Right hindlimb (tissue), 1 donor: ENCODE data around the gene GP2.

Experiments used
- DNase-seq: peaks from one replicate; pipeline ENCODE4 v3.0.0-alpha.2; 2018

The GP2 gene

GRCh38 chr16:20327444-20328041, at the start of gene GP2:
TSS of gene GP2 (minus strand) at chr16:20327513. CDS start at chr16:20326431, 1,082 bp downstream.
- DNase-seq: no peak

- DNase-seq: no peak
Observed at GRCh38 chr16:20372701-20373100, 45.4 kb upstream of the GP2 start.

DNA sequence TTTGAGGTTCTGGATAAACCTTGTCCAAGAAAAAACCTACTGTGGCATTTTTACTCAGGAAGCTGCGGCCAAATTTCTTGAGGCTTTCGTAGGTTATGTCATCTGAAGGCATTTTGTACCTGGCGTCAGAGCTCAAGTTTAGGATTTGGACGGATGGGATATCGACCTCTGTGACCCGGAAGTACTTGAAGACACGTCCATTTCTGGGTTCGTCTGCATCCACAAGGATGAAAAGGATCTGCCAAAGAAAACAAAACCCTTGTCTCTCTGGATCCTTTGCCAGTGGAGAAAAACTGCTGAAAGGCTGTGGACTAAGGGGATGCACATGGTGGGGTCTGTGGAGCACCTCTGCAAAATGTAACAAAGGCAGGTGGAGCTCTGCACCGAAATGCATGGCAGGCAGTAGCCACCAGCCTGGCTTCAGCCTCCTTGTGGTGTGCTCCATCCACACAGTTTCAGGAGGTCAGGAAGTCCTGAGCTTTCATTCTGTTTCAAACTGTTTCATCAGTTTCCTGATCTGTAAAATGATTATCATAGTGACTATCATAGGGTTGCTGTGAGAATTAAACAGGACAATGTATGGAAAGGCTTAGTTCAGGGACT, 42.2 kb upstream of the GP2 start:
- DNase-seq: no peak

GRCh38 chr16:20364051-20364450, 36.7 kb upstream of the GP2 start:
- DNase-seq: no peak

DNA sequence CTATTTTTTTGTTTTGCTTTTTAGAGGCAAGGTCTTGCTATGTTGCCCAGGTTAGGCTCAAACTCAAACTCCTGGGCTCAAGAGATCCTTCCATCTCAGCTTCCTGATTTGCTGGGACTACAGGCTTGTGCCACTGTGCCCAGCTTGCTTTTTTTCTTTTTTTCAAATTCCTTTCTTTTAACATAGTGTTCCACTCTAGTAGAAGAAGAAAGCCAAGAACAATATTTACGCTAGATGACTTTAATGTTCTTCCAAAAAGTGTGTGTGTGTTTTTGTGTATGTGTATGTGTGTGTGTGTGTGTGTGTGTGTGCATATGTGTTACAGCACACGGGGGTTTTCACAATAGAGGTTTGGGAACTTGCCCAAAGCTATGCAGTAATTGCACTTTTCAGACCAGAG, 35.9 kb upstream of the GP2 start:
- DNase-seq: no peak

- no peak for DNase-seq
Observed at GRCh38 chr16:20359997-20360396, 32.7 kb upstream of the GP2 start.

- no peak for DNase-seq
Observed at GRCh38 chr16:20355114-20355782, 27.9 kb upstream of the GP2 start.

- no peak for DNase-seq
Observed at GRCh38 chr16:20353379-20353778, 26.1 kb upstream of the GP2 start.

DNA sequence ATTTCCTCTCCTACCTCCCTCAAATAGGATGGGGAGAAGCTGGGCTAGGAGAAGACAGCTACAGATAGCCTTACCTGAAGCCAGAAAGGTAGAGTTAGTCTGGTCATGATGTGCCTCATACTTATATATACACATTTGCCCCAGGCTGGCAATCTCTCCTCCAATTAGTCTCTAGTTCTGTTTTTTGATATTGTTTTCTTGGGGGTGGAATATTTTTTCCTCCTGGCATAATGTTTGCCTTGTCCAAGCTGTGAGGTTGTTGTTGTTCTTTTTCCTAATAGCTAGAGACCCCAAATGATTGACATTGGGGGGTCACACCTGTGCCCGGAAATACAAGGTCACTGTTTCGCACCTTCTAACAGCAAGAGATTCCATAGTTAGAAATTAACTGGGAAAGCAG, 25.3 kb upstream of the GP2 start, which contains the start of gene UMOD:
UMOD (minus strand) TSS at position 101 of the 400 bp plus-strand sequence. CDS start 1,978 bp downstream, outside the sequence.
- DNase-seq: no peak

- DNase-seq: no peak
Observed at GRCh38 chr16:20349615-20350014, 22.3 kb upstream of the GP2 start.

DNA sequence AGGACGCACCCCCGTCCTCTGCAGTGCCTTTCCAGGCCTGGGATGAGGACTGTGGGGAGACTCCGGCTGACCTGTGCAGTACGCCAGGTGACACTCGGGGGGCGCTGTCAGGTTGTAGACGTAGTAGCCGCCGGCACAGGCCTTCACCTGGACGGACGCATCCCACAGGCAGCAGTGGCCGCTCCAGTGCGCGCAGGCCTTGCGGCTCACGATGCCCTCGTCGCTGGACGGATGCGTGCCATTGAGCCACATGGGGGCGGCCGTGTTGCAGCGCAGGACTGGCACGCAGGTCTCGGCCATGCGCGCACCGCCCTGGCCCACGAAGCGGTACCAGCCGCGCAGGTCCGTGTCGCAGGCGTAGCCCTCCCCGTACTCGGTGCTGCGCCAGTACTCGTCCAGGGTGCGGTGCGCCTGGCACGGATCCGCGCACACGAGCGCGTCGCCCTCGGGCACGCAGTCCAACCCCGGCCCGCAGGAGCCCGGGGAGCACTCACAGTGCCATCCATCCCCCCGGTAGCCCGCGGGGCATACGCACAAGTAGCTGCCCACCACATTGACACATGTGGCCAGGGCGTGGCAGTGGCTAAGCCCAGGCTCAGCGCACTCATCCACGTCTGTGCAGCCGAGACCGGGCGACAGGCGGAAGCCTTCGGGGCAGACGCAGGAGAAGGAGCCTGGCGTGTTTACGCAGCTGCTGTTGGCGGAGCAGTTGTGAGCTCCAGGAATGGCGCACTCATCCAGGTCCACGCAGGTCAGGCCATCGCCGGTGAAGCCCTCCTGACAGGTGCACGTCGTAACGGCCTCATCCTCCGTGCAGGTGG, 21.3 kb upstream of the GP2 start:
- no peak for DNase-seq

DNA sequence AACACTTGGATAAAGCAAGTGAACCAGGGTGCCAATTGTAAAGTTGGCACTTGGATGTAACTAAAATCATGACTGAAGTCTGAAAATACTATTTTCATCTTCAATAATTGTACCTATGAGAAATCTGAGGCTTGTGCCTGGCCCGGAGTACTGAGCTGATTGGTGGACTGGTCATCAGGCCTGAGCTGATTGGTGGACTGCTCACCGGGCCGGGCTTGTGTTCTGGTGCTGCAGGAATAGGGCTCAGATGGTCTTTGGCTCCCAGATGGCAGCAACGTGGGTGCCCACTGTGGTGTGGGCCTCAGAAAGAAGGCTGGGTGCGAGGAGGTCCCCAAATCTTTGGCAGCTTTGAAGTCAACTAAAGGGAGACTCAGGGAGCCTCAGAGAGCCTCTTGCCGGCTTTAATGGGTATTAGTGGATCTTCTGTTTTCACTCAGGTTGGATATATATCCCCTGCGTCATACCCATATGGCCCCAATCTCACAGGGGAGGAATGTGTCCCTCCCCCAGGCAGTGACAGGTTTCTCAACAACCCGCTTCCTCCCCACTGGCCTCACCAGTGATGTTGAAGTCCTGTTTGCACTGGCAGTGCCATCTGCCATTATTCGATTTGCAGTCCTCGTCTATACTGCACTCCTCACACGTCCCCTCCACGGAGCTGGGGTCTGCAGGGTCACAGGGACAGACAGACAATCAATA, 20.5 kb upstream of the GP2 start:
- DNase-seq: no peak

DNA sequence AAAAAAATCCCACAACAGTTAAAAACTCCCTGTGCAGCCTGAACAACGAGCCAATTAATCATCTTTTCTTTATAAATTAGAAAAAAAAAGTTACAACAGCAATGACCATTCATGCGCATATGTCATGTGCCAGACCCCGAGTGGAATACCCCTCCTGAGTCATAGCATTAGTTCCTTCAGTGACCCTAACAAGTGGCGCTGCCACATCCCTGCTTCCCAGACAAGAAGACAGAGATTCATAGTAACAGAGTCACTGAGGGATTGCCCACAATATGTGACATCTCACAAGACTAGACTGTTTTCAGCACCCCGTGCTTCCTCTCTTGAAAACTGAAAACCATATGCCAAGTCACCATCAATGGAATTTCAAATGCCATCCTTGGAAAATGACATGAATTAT, 17.3 kb upstream of the GP2 start:
- no peak for DNase-seq

DNA sequence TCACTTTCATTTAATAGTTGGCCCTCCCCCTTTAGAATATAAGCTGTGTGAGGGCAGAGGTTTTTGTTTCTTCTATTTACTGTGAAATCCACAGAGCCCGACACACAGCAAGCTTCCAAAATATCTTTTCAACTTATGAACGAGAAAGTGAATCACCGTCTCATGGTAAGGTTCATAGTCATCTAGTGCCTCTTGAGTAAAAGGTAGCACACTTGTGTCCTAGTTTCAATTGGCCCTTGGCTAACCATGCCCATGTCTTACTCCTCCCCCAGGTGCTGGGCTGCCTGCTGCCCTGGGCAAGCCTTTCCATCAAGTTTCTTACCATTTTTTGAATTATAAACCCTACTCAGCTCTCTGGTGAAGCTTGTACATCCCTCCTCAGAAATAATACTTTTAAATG, 12.4 kb upstream of the GP2 start:
- no peak for DNase-seq

DNA sequence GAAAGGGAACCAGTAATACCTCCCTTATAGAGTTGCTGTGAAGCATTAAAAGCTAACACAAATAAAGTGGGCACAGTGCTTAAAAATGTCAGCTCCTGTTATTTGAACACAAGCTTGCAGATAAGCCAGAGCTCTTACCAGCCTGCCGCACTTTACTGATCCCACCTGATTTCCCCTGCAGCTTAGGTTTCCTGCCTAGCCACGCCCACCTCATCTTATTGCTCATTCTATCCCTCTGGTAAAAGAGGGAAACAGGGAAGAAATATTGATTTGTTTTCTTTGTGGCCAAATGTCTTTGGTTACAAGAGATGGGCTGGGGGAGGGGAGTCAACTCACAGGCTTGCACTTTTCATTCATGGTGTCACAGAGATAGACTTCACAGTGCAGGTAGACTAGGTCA, 9.6 kb upstream of the GP2 start:
- no peak for DNase-seq

- DNase-seq: no peak
Observed at GRCh38 chr16:20334396-20334795, 7.1 kb upstream of the GP2 start.

DNA sequence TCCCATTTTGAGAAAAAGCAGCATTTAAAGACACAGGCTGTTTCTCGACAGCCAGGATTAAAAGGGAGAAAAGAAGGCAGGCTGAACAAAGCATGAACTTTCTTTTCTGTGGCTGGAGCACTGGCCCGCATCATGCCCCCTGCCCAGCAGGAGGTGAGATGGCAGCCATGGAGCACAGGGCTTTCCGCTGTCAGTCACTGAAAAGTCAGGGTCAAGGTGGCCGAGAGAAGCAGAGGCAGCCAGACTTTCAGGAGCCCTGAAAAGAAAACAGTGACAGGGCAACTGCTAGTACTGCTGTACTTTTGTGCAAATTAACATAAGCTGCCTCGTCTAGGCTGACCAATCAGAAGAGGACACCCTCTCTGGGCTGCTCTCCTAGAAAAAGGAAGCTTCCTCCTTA, 5.8 kb upstream of the GP2 start:
- DNase-seq: no peak

- DNase-seq: no peak
Observed at GRCh38 chr16:20332411-20332810, 5.1 kb upstream of the GP2 start.

- no peak for DNase-seq
Observed at GRCh38 chr16:20331635-20332034, 4.3 kb upstream of the GP2 start.

GRCh38 chr16:20329392-20330138, 2.3 kb upstream of the GP2 start:
- DNase-seq: no peak

GRCh38 chr16:20326321-20326720, 992 bp downstream of the GP2 start:
- DNase-seq: no peak

- no peak for DNase-seq
Observed at GRCh38 chr16:20325005-20325404, 2.3 kb downstream of the GP2 start.
